SK-N-MC (cell line): ENCODE data around the gene PMEL.
A peak's percentile ranks its signal among the peaks of the same experiment; 100 is the strongest.
"Not testable (repeated sequence)": the region's sequence is repeated elsewhere in the genome, so short reads cannot be mapped to it uniquely, and the experiment has no call there.

Experiments used
- DNase-seq: peaks from one replicate; pipeline ENCODE4 v3.0.0-alpha.2; 2011; ENCODE audit warnings: low read depth, low spot score
- H3K27ac ChIP-seq: fragments of 200-600 bp; sonication (generic); 2 replicates; pipeline ENCODE4 v1.5.1; 2016; ENCODE audit warnings: mixed run types
- H3K36me3 ChIP-seq: fragments of 200-600 bp; sonication (generic); 2 replicates; pipeline ENCODE4 v1.6.1; 2017; ENCODE audit warnings: antibody characterized with exemption, low read length, mixed read lengths; ENCODE audit not compliant: insufficient read depth
- H3K4me3 ChIP-seq: fragments of 200-600 bp; sonication (generic); 2 replicates; pipeline ENCODE4 v1.5.1; 2016
- H3K9ac ChIP-seq: fragments of 200-600 bp; sonication (generic); 2 replicates; pipeline ENCODE4 v1.8.0; 2017; ENCODE audit warnings: mixed run types, mixed read lengths; ENCODE audit not compliant: insufficient read length
- H3K9me3 ChIP-seq: fragments of 200-600 bp; sonication (generic); 2 replicates; pipeline ENCODE4 v1.6.1; 2017; ENCODE audit warnings: low read depth, mild to moderate bottlenecking, antibody characterized with exemption, low read length, moderate library complexity, mixed read lengths
- EZH2 ChIP-seq: fragments of 200-600 bp; sonication (generic); IDR thresholded peaks from one replicate; pipeline ENCODE4 v1.6.1; 2017; ENCODE audit warnings: antibody characterized with exemption
- FOXP2 ChIP-seq: optimal IDR thresholded peaks from 2 replicates; pipeline ENCODE3; 2011; ENCODE audit warnings: mild to moderate bottlenecking, moderate library complexity; ENCODE audit not compliant: insufficient read depth; ENCODE audit errors: extremely low read length, control extremely low read depth
- POLR2AphosphoS5 ChIP-seq: IDR thresholded peaks from 2 replicates; pipeline ENCODE4 v1.6.1; 2012; ENCODE audit warnings: mild to moderate bottlenecking, low read depth, low read length, borderline replicate concordance

PMEL gene

DNA sequence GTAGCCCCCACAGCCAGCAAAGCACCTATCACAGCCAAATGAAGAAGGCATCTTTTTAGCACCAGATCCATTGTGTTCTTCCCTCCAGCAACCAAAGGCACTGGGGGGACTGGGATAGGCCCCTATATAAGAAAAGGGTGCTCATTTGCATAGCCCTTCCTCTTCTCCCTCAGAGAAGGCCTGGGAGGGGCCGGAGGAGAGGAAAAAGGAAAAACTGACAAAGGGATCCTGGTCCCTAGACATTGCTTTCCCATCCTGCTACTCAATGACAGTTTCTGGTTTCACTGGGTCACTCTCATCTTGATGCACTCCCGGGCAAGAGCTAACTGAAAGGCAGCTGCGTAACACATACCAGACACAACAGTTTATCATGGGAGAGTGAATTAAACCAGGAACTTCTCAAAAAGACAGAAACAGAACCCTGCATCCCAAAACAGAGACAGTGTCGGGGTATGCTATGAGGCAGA is at the start of gene PMEL:
TSS of gene PMEL (minus strand) at position 102 of the 467 bp plus-strand sequence. CDS start at position 71, 31 bp downstream.
- Histone ChIP-seq H3K4me3 (peak within 1 kb of the TSS; percentile 97), H3K9ac (peak within 1 kb of the TSS; percentile 95), H3K27ac (0 out of 2 replicates have a peak within 1 kb of the TSS, but pooled peaks have one; percentile 37), H3K9me3 (no peaks in the 10 kb centered on the region), H3K36me3 (peaks cover 23% of the 10 kb centered on the region)
- TF ChIP-seq EZH2 (no peak), FOXP2 (no peak), POLR2AphosphoS5 (no peak)
- no peak for DNase-seq

GRCh38 chr12:56014205-56014604 is 48.4 kb upstream of the PMEL start:
- Histone ChIP-seq H3K4me3 (no peak overlapping the region), H3K36me3 (no peaks in the 10 kb centered on the region), H3K27ac (no peak overlapping the region), H3K9me3 (no peaks in the 10 kb centered on the region), H3K9ac (no peak overlapping the region)
- TF ChIP-seq EZH2 (no peak), FOXP2 (no peak), POLR2AphosphoS5 (no peak)
- no peak for DNase-seq

DNA sequence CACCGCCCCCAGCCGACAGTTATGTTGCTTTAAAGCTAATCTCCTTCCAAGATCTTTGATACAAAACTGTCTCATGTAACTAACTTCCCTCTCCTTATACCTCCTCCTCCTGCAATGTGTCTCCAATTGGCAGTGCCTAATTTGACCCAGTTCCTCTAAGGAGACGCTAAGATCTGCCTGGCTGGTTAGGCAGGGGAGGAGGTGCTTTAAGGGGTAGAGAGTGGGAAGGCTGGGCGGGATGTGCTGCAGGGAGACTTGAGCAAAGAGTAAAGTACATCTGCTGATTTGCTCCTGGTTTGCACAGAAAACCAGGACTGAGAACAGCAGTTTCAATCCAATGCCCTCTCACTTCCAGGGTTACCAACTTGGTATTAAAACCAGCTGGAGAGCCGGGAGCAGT is 47.6 kb upstream of the PMEL start:
- Histone ChIP-seq H3K27ac (no peak overlapping the region), H3K36me3 (no peaks in the 10 kb centered on the region), H3K9me3 (no peaks in the 10 kb centered on the region), H3K4me3 (no peak overlapping the region), H3K9ac (no peak overlapping the region)
- no peak for DNase-seq
- no peak for TF ChIP-seq FOXP2
- no peak for TF ChIP-seq EZH2
- no peak for TF ChIP-seq POLR2AphosphoS5

DNA sequence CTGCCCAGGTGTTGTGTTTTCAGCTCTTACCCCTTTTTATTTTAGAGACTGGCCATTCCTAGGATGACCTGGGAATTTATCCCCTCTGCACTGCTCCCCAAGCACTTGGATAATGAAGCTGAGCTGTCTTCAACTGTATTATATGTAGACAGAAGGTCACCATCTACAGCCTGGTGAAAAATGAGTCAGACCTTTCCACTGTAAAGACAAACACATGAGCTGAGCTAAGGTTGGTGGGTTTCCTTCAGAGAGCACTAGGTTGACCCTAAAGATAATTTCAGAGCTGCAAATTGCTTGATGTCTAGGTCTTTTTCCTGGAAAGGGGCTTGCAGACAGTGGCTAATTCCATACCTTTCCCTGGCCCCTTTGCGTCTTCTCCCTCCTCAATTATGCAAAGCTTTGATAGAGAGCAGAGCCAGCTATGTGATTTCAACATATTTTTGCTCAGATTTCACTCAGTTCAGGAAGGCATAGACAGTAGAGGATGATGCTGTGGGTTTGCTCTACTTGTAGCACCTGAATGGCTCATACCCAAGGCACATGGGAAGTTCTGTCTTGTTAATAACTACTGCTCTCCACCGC is 45.8 kb upstream of the PMEL start:
- H3K4me3 ChIP-seq: no peak overlapping the region
- no peaks in the 10 kb centered on the region for H3K9me3 ChIP-seq
- TF ChIP-seq FOXP2: no peak
- TF ChIP-seq EZH2: no peak
- no peak for TF ChIP-seq POLR2AphosphoS5
- H3K27ac ChIP-seq: no peak overlapping the region
- DNase-seq: no peak
- H3K9ac ChIP-seq: no peak overlapping the region
- no peaks in the 10 kb centered on the region for H3K36me3 ChIP-seq

DNA sequence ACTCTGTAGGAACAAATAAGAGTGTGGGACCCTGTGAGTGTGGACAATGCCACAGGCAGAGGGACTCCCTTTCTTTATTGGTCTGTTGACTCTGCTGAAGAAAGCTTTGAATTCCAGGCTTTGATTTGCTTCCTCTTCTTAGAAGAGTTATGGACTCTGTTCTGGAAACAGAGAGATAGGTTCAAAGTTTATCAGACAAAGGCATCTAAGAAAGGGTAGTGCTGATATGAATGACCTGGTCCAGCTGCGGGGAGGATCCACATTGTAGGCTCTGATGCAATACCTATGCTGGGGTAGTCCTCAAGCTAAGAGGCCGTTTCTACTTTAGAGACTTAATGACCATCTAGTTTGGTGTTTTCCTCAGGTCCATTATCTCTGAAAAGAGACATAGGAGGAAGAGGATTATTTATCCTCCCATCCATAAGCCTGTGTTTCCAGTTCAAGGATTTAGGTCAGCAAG is 44.3 kb upstream of the PMEL start:
- no peak for DNase-seq
- Histone ChIP-seq H3K9me3 (no peaks in the 10 kb centered on the region), H3K36me3 (no peaks in the 10 kb centered on the region), H3K9ac (no peak overlapping the region), H3K4me3 (no peak overlapping the region), H3K27ac (no peak overlapping the region)
- TF ChIP-seq FOXP2: no peak
- TF ChIP-seq EZH2: no peak
- no peak for TF ChIP-seq POLR2AphosphoS5

DNA sequence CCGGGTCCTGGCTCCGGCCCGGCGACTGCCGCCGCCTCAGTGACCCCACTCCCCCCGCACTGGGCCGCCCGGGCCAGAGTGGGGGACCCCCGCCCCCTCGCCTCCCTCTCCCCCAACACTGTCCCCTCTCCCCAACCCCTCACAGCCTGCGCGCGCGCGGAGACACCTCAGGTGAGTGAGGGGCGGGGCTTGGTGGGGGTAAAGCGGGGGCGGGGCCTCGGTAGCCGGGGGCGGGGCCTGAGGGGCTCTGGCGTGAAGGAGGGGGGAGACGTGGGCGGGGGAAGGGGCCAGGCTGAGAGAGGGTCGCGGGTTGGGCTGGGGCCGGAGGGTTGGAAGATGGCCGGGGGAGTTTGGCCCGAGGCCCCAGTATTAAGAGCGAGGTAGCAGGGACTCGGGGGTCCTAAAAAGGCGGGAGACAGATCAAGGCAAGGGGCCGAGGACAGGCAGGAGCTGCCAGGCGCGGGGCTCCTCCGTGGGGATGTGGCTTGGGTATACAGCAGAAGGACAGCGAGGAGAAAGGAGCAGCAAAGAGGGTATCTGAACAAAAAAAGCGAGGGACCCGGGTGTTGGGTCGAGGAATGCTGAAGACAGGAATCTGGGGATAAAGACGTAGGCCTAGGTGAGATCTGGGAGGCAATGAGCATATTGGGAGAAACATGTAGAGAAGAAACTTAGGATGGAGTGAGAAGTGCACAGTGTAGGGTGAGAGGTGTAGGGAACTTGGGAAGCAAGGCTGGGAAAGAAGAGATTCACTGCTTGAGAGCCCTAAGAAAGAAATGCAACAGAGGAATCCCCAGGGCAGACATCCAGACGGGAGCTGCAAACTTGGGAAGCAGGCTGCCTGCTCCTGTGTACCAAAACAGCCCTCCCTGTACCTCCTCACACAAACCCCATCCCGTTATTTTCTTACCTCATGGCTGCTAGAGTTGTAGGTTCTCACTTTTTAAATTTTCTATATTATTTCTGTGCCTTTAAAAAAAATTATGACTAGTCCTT is 42.0 kb upstream of the PMEL start:
- Histone ChIP-seq H3K27ac (no peak overlapping the region), H3K36me3 (no peaks in the 10 kb centered on the region), H3K4me3 (peak overlapping the region; percentile 76), H3K9ac (peak overlapping the region; percentile 57), H3K9me3 (no peaks in the 10 kb centered on the region)
- TF ChIP-seq EZH2 (no peak), FOXP2 (no peak), POLR2AphosphoS5 (no peak; the same call in 1 of the 2 replicates)
- DNase-seq: no peak

DNA sequence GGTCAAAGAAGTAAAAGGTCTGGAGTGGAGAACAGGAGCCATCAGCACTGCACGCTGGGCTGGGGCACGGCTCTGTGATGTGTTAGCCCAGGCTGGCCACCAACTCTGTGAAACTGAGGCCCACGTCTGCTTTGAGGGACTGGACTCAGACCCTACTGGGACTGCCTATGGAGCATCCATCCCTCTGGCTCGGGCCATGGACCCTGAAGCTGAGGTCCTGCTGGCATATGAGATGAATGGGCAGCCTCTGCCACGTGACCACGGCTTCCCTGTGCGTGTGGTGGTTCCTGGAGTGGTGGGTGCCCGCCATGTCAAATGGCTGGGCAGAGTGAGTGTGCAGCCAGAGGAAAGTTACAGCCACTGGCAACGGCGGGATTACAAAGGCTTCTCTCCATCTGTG is 38.4 kb upstream of the PMEL start:
- Histone ChIP-seq H3K9me3 (no peaks in the 10 kb centered on the region), H3K27ac (no peak overlapping the region)
- TF ChIP-seq EZH2: no peak
- no peak for TF ChIP-seq POLR2AphosphoS5
- no peak for TF ChIP-seq FOXP2

DNA sequence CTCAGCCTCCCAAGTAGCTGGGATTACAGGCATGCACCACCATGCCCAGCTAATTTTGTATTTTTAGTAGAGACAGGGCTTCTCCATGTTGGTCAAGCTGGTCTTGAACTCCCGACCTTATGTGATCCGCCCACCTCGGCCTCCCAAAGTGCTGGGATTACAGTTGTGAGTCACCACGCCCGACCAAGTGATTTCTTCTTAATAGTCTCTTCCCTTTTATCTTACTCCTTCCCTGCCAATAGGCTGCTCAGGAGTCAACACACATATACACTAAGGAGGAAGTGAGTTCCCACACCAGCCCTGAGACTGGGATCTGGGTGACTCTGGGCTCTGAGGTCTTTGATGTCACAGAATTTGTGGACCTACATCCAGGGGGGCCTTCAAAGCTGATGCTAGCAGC is 37.5 kb upstream of the PMEL start:
- not testable (repeated sequence) for H3K9ac ChIP-seq, DNase-seq, H3K4me3 ChIP-seq, H3K27ac ChIP-seq, H3K9me3 ChIP-seq, H3K36me3 ChIP-seq

More for the DNA sequence above, 38.4 kb upstream of the PMEL start:
- H3K4me3 ChIP-seq: no peak overlapping the region
- DNase-seq: no peak
- no peaks in the 10 kb centered on the region for H3K36me3 ChIP-seq
- H3K9ac ChIP-seq: no peak overlapping the region
